NCI-H2029 treated with DMSO at 0.1 percent for 48 hours (cell line): ENCODE results near the gene UBD.

Source experiments
- DNase-seq: peaks from one replicate; lab custom pipeline; 2025; lab: John Stamatoyannopoulos, UW

The UBD gene

GRCh38 chr6:29561091-29561490 is 1.6 kb upstream of the UBD start:
- no peak for DNase-seq

- DNase-seq = no peak
These were observed 973 bp downstream of the UBD start for GRCh38 chr6:29558439-29559079.

- no peak for DNase-seq
These were observed 2.2 kb downstream of the UBD start for GRCh38 chr6:29557320-29557719.

- no peak for DNase-seq
These were observed 4.8 kb downstream of the UBD start for GRCh38 chr6:29554764-29555163.

- DNase-seq = no peak
These were observed 6.1 kb downstream of the UBD start for GRCh38 chr6:29553268-29554057.

- DNase-seq = no peak
These were observed 7.0 kb downstream of the UBD start for GRCh38 chr6:29552512-29553051.

- no peak for DNase-seq
These were observed 12.0 kb downstream of the UBD start for GRCh38 chr6:29547573-29547972.

- no peak for DNase-seq
These were observed 21.7 kb downstream of the UBD start for GRCh38 chr6:29537714-29538403.

GRCh38 chr6:29532320-29532951 is 27.1 kb downstream of the UBD start:
- DNase-seq = no peak

GRCh38 chr6:29531668-29532067 is 27.9 kb downstream of the UBD start:
- DNase-seq = no peak

- DNase-seq = no peak
These were observed 28.7 kb downstream of the UBD start for GRCh38 chr6:29530671-29531310.

- no peak for DNase-seq
These were observed 29.6 kb downstream of the UBD start for GRCh38 chr6:29529956-29530355.

- no peak for DNase-seq
These were observed 30.5 kb downstream of the UBD start for GRCh38 chr6:29528988-29529560.

- no peak for DNase-seq
These were observed 31.1 kb downstream of the UBD start for GRCh38 chr6:29528300-29528931.

- no peak for DNase-seq
These were observed 32.0 kb downstream of the UBD start for GRCh38 chr6:29527564-29527963.

GRCh38 chr6:29527126-29527525 is 32.4 kb downstream of the UBD start:
- no peak for DNase-seq

GRCh38 chr6:29525311-29525639 is 34.3 kb downstream of the UBD start:
- no peak for DNase-seq

GRCh38 chr6:29524444-29525310 is 34.9 kb downstream of the UBD start:
- no peak for DNase-seq

GRCh38 chr6:29524044-29524443 is 35.5 kb downstream of the UBD start:
- no peak for DNase-seq

- no peak for DNase-seq
These were observed 37.3 kb downstream of the UBD start for GRCh38 chr6:29522227-29522626.
